OCI-LY1 (cell line): ENCODE measurements around the gene CIB4.

Experiments
- CTCF ChIP-seq: fragments of 200-600 bp; sonication (generic), shearing (Covaris generic); IDR thresholded peaks from 2 replicates; pipeline ENCODE4 v1.5.1; 2017; ENCODE audit warnings: mild to moderate bottlenecking, antibody characterized with exemption, low read length, moderate library complexity, mixed read lengths
- EZH2 ChIP-seq: fragments of 200-600 bp; sonication (generic), shearing (Covaris generic); IDR thresholded peaks from 2 replicates; pipeline ENCODE4 v1.8.0; 2017; ENCODE audit warnings: borderline replicate concordance, mixed run types, mild to moderate bottlenecking, antibody characterized with exemption, low read length, moderate library complexity, mixed read lengths

- no peak for TF ChIP-seq CTCF
- TF ChIP-seq EZH2: no peak
Observed at GRCh38 chr2:26573241-26573925, 67.8 kb downstream of the CIB4 start.
